IMR-90 (cell line): ENCODE data around the gene WDR81. TPM values are rescaled to one million over a fixed set of nuclear protein-coding genes. Genes with fewer than 3 reads are reported as not detected.

ENCODE experiments used
- ATAC-seq: fragments of 200-7000 bp; cut with Tn5 transposase; 2 replicates; pipeline ENCODE4 v1.9.1; 2020; ENCODE audit warnings: low read depth, mild to moderate bottlenecking, moderate library complexity
- BruUV-seq: library from RNA; stranded (reverse); fragments of 400-500 nt; replicated peaks from 2 replicates; lab custom pipeline; 2021; lab: Mats Ljungman, UMichigan
- CTCF ChIA-PET: fragments of 300-600 bp; formaldehyde crosslinking; extraction: SDS; loops from one replicate; lab custom pipeline; 2021; ENCODE audit warnings: antibody characterized with exemption; lab: Yijun Ruan, JAX
- POLR2A ChIA-PET: fragments of 300-600 bp; sonication (Branson Sonifier 250); formaldehyde crosslinking; loops from one replicate; lab custom pipeline; 2022; ENCODE audit warnings: antibody characterized with exemption; ENCODE audit not compliant: unreplicated experiment; lab: Charles Lee
- DNase-seq: peaks from one replicate; pipeline ENCODE4 v3.0.0; 2013
- H2AFZ ChIP-seq: replicated peaks from 2 replicates; pipeline ENCODE3; 2013; ENCODE audit warnings: low read length, mild to moderate bottlenecking; ENCODE audit not compliant: poor library complexity
- H2AK5ac ChIP-seq: 2 replicates; pipeline ENCODE4 v1.6.1; 2013; ENCODE audit warnings: low read depth, low read length, inconsistent platforms
- H2AK9ac ChIP-seq: replicated peaks from 2 replicates; pipeline ENCODE3; 2013; ENCODE audit warnings: mild to moderate bottlenecking, low read depth, low read length, moderate library complexity; ENCODE audit not compliant: poor library complexity
- H2BK120ac ChIP-seq: 2 replicates; pipeline ENCODE4 v1.6.1; 2013; ENCODE audit warnings: low read depth, low read length, inconsistent platforms
- H2BK15ac ChIP-seq: 3 replicates; pipeline ENCODE4 v1.6.1; 2013; ENCODE audit warnings: low read depth, low read length, inconsistent platforms
- H2BK20ac ChIP-seq: 2 replicates; pipeline ENCODE4 v1.6.1; 2013; ENCODE audit warnings: low read depth, mild to moderate bottlenecking, inconsistent platforms, low read length, moderate library complexity
- H2BK5ac ChIP-seq: 2 replicates; pipeline ENCODE4 v1.6.1; 2013; ENCODE audit warnings: mild to moderate bottlenecking, low read depth, low read length, inconsistent platforms; ENCODE audit not compliant: poor library complexity, severe bottlenecking
- H3K14ac ChIP-seq: replicated peaks from 2 replicates; pipeline ENCODE4 v1.6.1; 2013; ENCODE audit warnings: low read depth, low read length, inconsistent platforms
- H3K18ac ChIP-seq: 2 replicates; pipeline ENCODE4 v1.6.1; 2013; ENCODE audit warnings: low read depth, low read length, control low read depth
- H3K23ac ChIP-seq: 2 replicates; pipeline ENCODE4 v1.6.1; 2013; ENCODE audit warnings: low read depth, low read length, inconsistent platforms
- H3K27ac ChIP-seq: 2 replicates; pipeline ENCODE4 v1.5.1; 2013; ENCODE audit warnings: mild to moderate bottlenecking, control low read depth, low read length; ENCODE audit not compliant: insufficient read depth
- H3K27me3 ChIP-seq: 2 replicates; pipeline ENCODE4 v1.6.1; 2013; ENCODE audit warnings: low read length; ENCODE audit not compliant: control insufficient read depth, insufficient read depth
- H3K36me3 ChIP-seq: 2 replicates; pipeline ENCODE4 v1.6.1; 2013; ENCODE audit warnings: low read length, mixed read lengths; ENCODE audit not compliant: control insufficient read depth, insufficient read depth
- H3K4ac ChIP-seq: 2 replicates; pipeline ENCODE4 v1.6.1; 2013; ENCODE audit warnings: low read depth, low read length, inconsistent platforms
- H3K4me1 ChIP-seq: 2 replicates; pipeline ENCODE4 v1.6.1; 2013; ENCODE audit warnings: low read length, mixed read lengths; ENCODE audit not compliant: control insufficient read depth, insufficient read depth
- H3K4me2 ChIP-seq: 2 replicates; pipeline ENCODE4 v1.6.1; 2013; ENCODE audit warnings: low read depth, mild to moderate bottlenecking, control low read depth, low read length, moderate library complexity
- H3K4me3 ChIP-seq: 2 replicates; pipeline ENCODE4 v1.5.1; 2013; ENCODE audit warnings: low read depth, mild to moderate bottlenecking, control low read depth, low read length, moderate library complexity; ENCODE audit not compliant: insufficient read depth
- H3K56ac ChIP-seq: 2 replicates; pipeline ENCODE4 v1.6.1; 2013; ENCODE audit warnings: low read length, inconsistent platforms; ENCODE audit not compliant: insufficient read depth; ENCODE audit errors: extremely low read depth
- H3K79me1 ChIP-seq, 2 experiments: 2 replicates each; pipeline ENCODE4 v1.6.1; 2013; ENCODE audit warnings: low read length in 2 of 2, inconsistent platforms in 1 of 2, low read depth in 1 of 2
- H3K9ac ChIP-seq: 2 replicates; pipeline ENCODE4 v1.6.1; 2013; ENCODE audit warnings: low read depth, low read length, control low read depth
- H3K9me1 ChIP-seq: 2 replicates; pipeline ENCODE4 v1.6.1; 2013; ENCODE audit warnings: low read length, inconsistent platforms; ENCODE audit not compliant: insufficient read depth
- H3K9me3 ChIP-seq: 2 replicates; pipeline ENCODE4 v1.6.1; 2013; ENCODE audit warnings: low read length; ENCODE audit not compliant: control insufficient read depth, insufficient read depth
- H4K20me1 ChIP-seq: 2 replicates; pipeline ENCODE4 v1.6.1; 2013; ENCODE audit warnings: low read length, inconsistent platforms; ENCODE audit not compliant: insufficient read depth
- H4K5ac ChIP-seq: 2 replicates; pipeline ENCODE4 v1.6.1; 2013; ENCODE audit warnings: mild to moderate bottlenecking, low read depth, low read length, control low read depth
- H4K8ac ChIP-seq, 2 experiments: 2 replicates each; pipeline ENCODE4 v1.6.1; 2013; ENCODE audit warnings: low read depth in 2 of 2, low read length in 2 of 2, control low read depth in 1 of 2, inconsistent platforms in 1 of 2
- H4K91ac ChIP-seq: 2 replicates; pipeline ENCODE4 v1.6.1; 2013; ENCODE audit warnings: low read depth, low read length, inconsistent platforms; ENCODE audit not compliant: insufficient read depth
- CHD1 ChIP-seq: IDR thresholded peaks from 2 replicates; pipeline ENCODE4 v1.6.1; 2012; ENCODE audit warnings: low read depth, low read length, improper control_type of control experiment
- FOS ChIP-seq: fragments of 150-350 bp; IDR thresholded peaks from 2 replicates; pipeline ENCODE4 v1.6.1; 2016; ENCODE audit warnings: low read depth, low read length
- MAZ ChIP-seq: IDR thresholded peaks from 2 replicates; pipeline ENCODE4 v1.6.1; 2012; ENCODE audit warnings: low read depth, mild to moderate bottlenecking, low read length, improper control_type of control experiment, moderate library complexity, borderline replicate concordance
- MXI1 ChIP-seq: IDR thresholded peaks from 2 replicates; pipeline ENCODE4 v1.6.1; 2012; ENCODE audit warnings: low read depth, mild to moderate bottlenecking, low read length, moderate library complexity, borderline replicate concordance
- NFE2L2 ChIP-seq: fragments of 150-350 bp; IDR thresholded peaks from 2 replicates; pipeline ENCODE4 v1.6.1; 2016; ENCODE audit warnings: low read depth, mild to moderate bottlenecking, low read length
- POLR2A ChIP-seq: IDR thresholded peaks from 2 replicates; pipeline ENCODE4 v1.6.1; 2012; ENCODE audit warnings: mild to moderate bottlenecking, low read depth, low read length
- WGBS, 2 experiments: methylation state at CpG; one replicate each; pipeline versions ENCODE4 v1.1.5 to v1.1.7; 2013; ENCODE audit warnings: missing lambda C conversion rate in 2 of 2; ENCODE audit not compliant: insufficient read length in 1 of 2; ENCODE audit errors: extremely low coverage in 2 of 2; 5-methylcytosine and 5-hydroxymethylcytosine counted together
- dilution Hi-C: fragments of 300-500 bp; cut with HindIII; formaldehyde crosslinking; loops from one replicate; pipeline ENCODE4 v1.14.3; 2018; ENCODE audit warnings: low sequenced_read_pairs; ENCODE audit not compliant: unreplicated experiment
- in situ Hi-C: fragments of 300-500 bp; cut with MboI; formaldehyde crosslinking; loops from 3 replicates; pipeline ENCODE4 v1.14.3; 2019; ENCODE audit warnings: low sequenced_read_pairs, inconsistent platforms, mixed read lengths
- intact Hi-C: fragments of 100-400 bp; cut with micrococcal nuclease; formaldehyde crosslinking; loops from 2 replicates; pipeline ENCODE4 v1.10.0; 2022
- polyA plus RNA-seq, 3 experiments: library from polyadenylated mRNA; depleted of rRNA; stranded (reverse); fragments of >200 nt; gene quantifications; 2 replicates each; pipeline ENCODE4 v1.2.3, GENCODE V29; 2012; ENCODE audit warnings: low replicate concordance in 1 of 3
- total RNA-seq: library from RNA; depleted of rRNA; stranded (reverse); fragments of >200 nt; gene quantifications from 2 replicates; pipeline ENCODE4 v1.2.3, GENCODE V29; 2012

Gene WDR81
- total and polyA plus RNA-seq, 2 of the 4 experiments (the other 2 are of a cell fraction) = 3.0 to 8.4 TPM

DNA sequence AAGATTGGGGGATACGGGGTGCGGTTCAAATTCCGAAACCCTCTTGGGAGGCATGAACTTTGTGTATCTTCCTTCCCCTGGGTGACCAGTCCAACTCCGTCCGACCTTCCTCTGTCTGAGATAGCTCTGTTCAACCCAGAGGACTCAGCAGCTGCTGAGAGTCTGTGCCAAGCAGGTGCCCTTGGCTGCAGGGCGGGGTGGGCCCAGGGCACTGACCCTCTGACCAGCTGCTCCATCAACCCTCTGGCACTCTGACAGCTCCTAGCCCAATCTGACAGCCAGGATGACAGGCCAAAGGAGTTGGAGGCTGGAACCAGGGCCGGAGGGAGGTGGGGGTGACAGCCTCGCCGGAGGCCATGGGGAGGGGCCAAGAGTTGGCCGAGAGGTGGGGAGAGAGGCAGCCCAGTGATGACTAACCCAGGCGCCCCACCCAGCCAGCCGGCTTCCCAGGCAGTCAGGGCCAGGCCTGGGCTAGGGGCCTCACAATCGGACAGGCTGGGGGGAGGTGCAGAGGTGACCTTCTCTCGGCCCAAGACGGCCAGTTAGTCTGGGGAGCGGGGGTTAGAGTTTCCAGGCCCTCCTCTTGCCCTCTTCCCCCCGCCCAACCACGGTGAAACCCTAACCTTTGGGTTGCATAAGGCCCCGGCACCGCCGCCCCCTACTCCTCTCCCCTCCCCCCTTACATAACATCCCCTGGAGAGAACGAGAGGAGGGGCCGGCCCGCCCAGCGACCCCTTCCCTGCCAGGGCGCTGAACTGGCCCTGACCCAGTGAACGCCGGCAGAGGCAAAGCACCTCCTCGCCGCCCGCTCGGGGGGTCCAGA, 9.3 kb upstream of the WDR81 start:
- Histone ChIP-seq H3K79me1 (peaks cover 0 to 60% of the 10 kb centered on the region in 2 experiments; a peak in 2 of 4 replicates), H3K4me1 (peaks cover 27% of the 10 kb centered on the region), H4K20me1 (peaks cover 54% of the 10 kb centered on the region), H3K9me3 (no peaks in the 10 kb centered on the region), H3K4me2 (peak overlapping the region; percentile 89), H3K27me3 (no peaks in the 10 kb centered on the region), H4K8ac (peak overlapping the region in 1 of 2 experiments; percentile 80; a peak in 3 of 4 replicates), H3K27ac (peak overlapping the region; percentile 98), H2BK5ac (peak overlapping the region; percentile 96), H3K9ac (peak overlapping the region; percentile 92), H3K9me1 (peaks cover 12% of the 10 kb centered on the region), H2AK5ac (peak overlapping the region; percentile 87), H3K4ac (peak overlapping the region; percentile 76), H2AFZ (peak overlapping the region; percentile 75), H2BK15ac (no peak overlapping the region), H2BK120ac (peak overlapping the region; percentile 38; the same call in 1 of the 2 replicates), H3K56ac (peak overlapping the region; percentile 84), H4K91ac (peak overlapping the region; percentile 89), H3K14ac (peak overlapping the region; percentile 85), H3K36me3 (peaks cover 32% of the 10 kb centered on the region), H3K23ac (peak overlapping the region; percentile 70; the same call in 1 of the 2 replicates), H3K18ac (peak overlapping the region; percentile 59), H3K4me3 (peak overlapping the region; percentile 78), H4K5ac (peak overlapping the region; percentile 41), H2AK9ac (peak overlapping the region; percentile 99), H2BK20ac (no peak overlapping the region)
- ATAC-seq (peak; percentile 28), DNase-seq (peak; percentile 88)
- BruUV-seq = no TSS peak
- POLR2A ChIA-PET = interaction anchor here (0.6 to 2.2 kb wide), 6 partner anchors 59 to 187 kb away, joined by 3 to 11 read pairs (median 4); partner anchors contain the start of genes RPA1 and SMYD4
- dilution Hi-C loops = no loop called here
- CTCF ChIA-PET = interaction anchor here (1.0 kb wide), 1 partner anchor 66 kb away, joined by 5 read pairs; the partner anchor contains the start of gene RILP
- TF ChIP-seq FOS (peak; percentile 31), NFE2L2 (no peak), POLR2A (peak; percentile 47; the same call in 1 of the 2 replicates), CHD1 (peak; percentile 41; the same call in 1 of the 2 replicates), MXI1 (peak; percentile 59; the same call in 1 of the 2 replicates), MAZ (peak; percentile 85)
- in situ Hi-C loops = loop anchor here (25.0 kb wide), 1 partner anchor 322 kb away; the partner anchor contains the start of genes DPH1, OVCA2 and RTN4RL1
- WGBS, 2 experiments = 0% methylated on average over 4 of the region's 32 CpGs; no CpG with 5 or more reads in 1 of the 2 experiments
- intact Hi-C loops = loop anchor here (1.0 to 5.0 kb wide), 3 partner anchors 30 to 327 kb away; partner anchors contain the start of genes OVCA2 and PRPF8
